Mucosa of rectum (tissue), 2 donors: ENCODE results near the gene VAV3.

Experiments used
- H3K27ac ChIP-seq, 2 donors: one replicate each; pipeline ENCODE4 v1.7.0; 2013; ENCODE audit warnings: inconsistent platforms in 2 of 2, low read depth in 2 of 2, low read length in 2 of 2
- H3K27me3 ChIP-seq, 2 donors: one replicate each; pipeline ENCODE4 v1.7.0; 2013; ENCODE audit warnings: low read length in 2 of 2; ENCODE audit not compliant: control insufficient read depth in 2 of 2, insufficient read depth in 2 of 2
- H3K36me3 ChIP-seq, 2 donors: one replicate each; pipeline ENCODE4 v1.7.0; 2013; ENCODE audit warnings: low read length in 2 of 2; ENCODE audit not compliant: control insufficient read depth in 2 of 2, insufficient read depth in 2 of 2
- H3K4me1 ChIP-seq, 2 donors: one replicate each; pipeline ENCODE4 v1.7.0; 2013; ENCODE audit warnings: low read length in 2 of 2, mild to moderate bottlenecking in 1 of 2; ENCODE audit not compliant: control insufficient read depth in 2 of 2, insufficient read depth in 2 of 2
- H3K4me3 ChIP-seq, 2 donors: one replicate each; pipeline ENCODE4 v1.7.0; 2013; ENCODE audit warnings: low read length in 2 of 2
- H3K9ac ChIP-seq, 2 donors: one replicate each; pipeline ENCODE4 v1.7.0; 2013; ENCODE audit warnings: low read length in 2 of 2, low read depth in 1 of 2, mild to moderate bottlenecking in 1 of 2
- H3K9me3 ChIP-seq, 2 donors: one replicate each; pipeline ENCODE4 v1.7.0; 2013; ENCODE audit warnings: low read length in 2 of 2; ENCODE audit not compliant: control insufficient read depth in 2 of 2
- donor health status: healthy.
- donor health status: Normal muscosa, but diverticular disease.

The VAV3 gene

GRCh38 chr1:107673006-107673405 is 292.0 kb downstream of the VAV3 start:
- Histone ChIP-seq H3K27ac (no peak overlapping the region), H3K4me1 (peaks cover 9 to 38% of the 10 kb centered on the region in 2 donors), H3K4me3 (no peak overlapping the region), H3K9ac (no peak overlapping the region), H3K36me3 (peaks cover 4 to 8% of the 10 kb centered on the region in 2 donors), H3K27me3 (no peaks in the 10 kb centered on the region), H3K9me3 (peaks cover 0 to 2% of the 10 kb centered on the region in 2 donors)

- Histone ChIP-seq H3K9ac (peak overlapping the region in 1 of 2 donors; percentile 42), H3K4me1 (peaks cover 28 to 54% of the 10 kb centered on the region in 2 donors), H3K27me3 (no peaks in the 10 kb centered on the region), H3K4me3 (no peak overlapping the region), H3K27ac (peak overlapping the region; percentile 10 to 61), H3K36me3 (peaks cover 5 to 8% of the 10 kb centered on the region in 2 donors), H3K9me3 (peaks cover 0 to 2% of the 10 kb centered on the region in 2 donors)
Observed at GRCh38 chr1:107670397-107671040, 294.5 kb downstream of the VAV3 start.

- H3K4me1 ChIP-seq = peaks cover 30 to 60% of the 10 kb centered on the region in 2 donors
- no peaks in the 10 kb centered on the region for H3K27me3 ChIP-seq
- peaks cover 0 to 2% of the 10 kb centered on the region in 2 donors for H3K9me3 ChIP-seq
- H3K27ac ChIP-seq = peak overlapping the region in 1 of 2 donors; percentile 61
- peaks cover 6 to 8% of the 10 kb centered on the region in 2 donors for H3K36me3 ChIP-seq
- H3K4me3 ChIP-seq = no peak overlapping the region
- H3K9ac ChIP-seq = no peak overlapping the region
Observed at GRCh38 chr1:107669996-107670395, 295.0 kb downstream of the VAV3 start.

GRCh38 chr1:107668762-107669161 is 296.2 kb downstream of the VAV3 start:
- Histone ChIP-seq H3K9me3 (no peaks in the 10 kb centered on the region), H3K36me3 (peaks cover 0 to 2% of the 10 kb centered on the region in 2 donors), H3K4me3 (peak overlapping the region in 1 of 2 donors; percentile 29), H3K4me1 (peaks cover 30 to 65% of the 10 kb centered on the region in 2 donors), H3K27me3 (no peaks in the 10 kb centered on the region), H3K9ac (peak overlapping the region in 1 of 2 donors; percentile 49), H3K27ac (peak overlapping the region; percentile 26 to 61)

GRCh38 chr1:107666493-107666892 is 298.5 kb downstream of the VAV3 start:
- peaks cover 27 to 61% of the 10 kb centered on the region in 2 donors for H3K4me1 ChIP-seq
- peak overlapping the region; percentile 3 to 33 for H3K4me3 ChIP-seq
- H3K36me3 ChIP-seq = peaks cover 2 to 5% of the 10 kb centered on the region in 2 donors
- no peaks in the 10 kb centered on the region for H3K9me3 ChIP-seq
- H3K27me3 ChIP-seq = no peaks in the 10 kb centered on the region
- H3K27ac ChIP-seq = peak overlapping the region; percentile 49 to 59
- H3K9ac ChIP-seq = peak overlapping the region in 1 of 2 donors; percentile 10

GRCh38 chr1:107664982-107665925 is 299.7 kb downstream of the VAV3 start:
- peaks cover 21 to 50% of the 10 kb centered on the region in 2 donors for H3K4me1 ChIP-seq
- no peak overlapping the region for H3K4me3 ChIP-seq
- no peak overlapping the region for H3K9ac ChIP-seq
- H3K36me3 ChIP-seq = peaks cover 4 to 5% of the 10 kb centered on the region in 2 donors
- H3K27me3 ChIP-seq = no peaks in the 10 kb centered on the region
- H3K9me3 ChIP-seq = no peaks in the 10 kb centered on the region
- peak overlapping the region; percentile 12 to 59 for H3K27ac ChIP-seq

- H3K4me3 ChIP-seq = no peak overlapping the region
- H3K27ac ChIP-seq = no peak overlapping the region
- no peak overlapping the region for H3K9ac ChIP-seq
- H3K27me3 ChIP-seq = no peaks in the 10 kb centered on the region
- H3K36me3 ChIP-seq = peaks cover 4 to 5% of the 10 kb centered on the region in 2 donors
- H3K9me3 ChIP-seq = no peaks in the 10 kb centered on the region
- H3K4me1 ChIP-seq = peaks cover 21 to 30% of the 10 kb centered on the region in 2 donors
Observed at GRCh38 chr1:107662971-107663370, 302.0 kb downstream of the VAV3 start.

- Histone ChIP-seq H3K4me1 (peaks cover 9 to 16% of the 10 kb centered on the region in 2 donors), H3K9ac (no peak overlapping the region), H3K36me3 (peaks cover 4 to 5% of the 10 kb centered on the region in 2 donors), H3K4me3 (no peak overlapping the region), H3K27ac (no peak overlapping the region), H3K27me3 (no peaks in the 10 kb centered on the region), H3K9me3 (no peaks in the 10 kb centered on the region)
Observed at GRCh38 chr1:107661158-107661557, 303.8 kb downstream of the VAV3 start.

- no peaks in the 10 kb centered on the region for H3K9me3 ChIP-seq
- H3K9ac ChIP-seq = no peak overlapping the region
- H3K4me3 ChIP-seq = no peak overlapping the region
- H3K27ac ChIP-seq = no peak overlapping the region
- H3K36me3 ChIP-seq = peaks cover 2 to 5% of the 10 kb centered on the region in 2 donors
- H3K27me3 ChIP-seq = no peaks in the 10 kb centered on the region
- peaks cover 3 to 4% of the 10 kb centered on the region in 2 donors for H3K4me1 ChIP-seq
Observed at GRCh38 chr1:107659961-107660360, 305.0 kb downstream of the VAV3 start.

- H3K9ac ChIP-seq = no peak overlapping the region
- H3K9me3 ChIP-seq = no peaks in the 10 kb centered on the region
- no peaks in the 10 kb centered on the region for H3K27me3 ChIP-seq
- H3K4me3 ChIP-seq = no peak overlapping the region
- no peak overlapping the region for H3K27ac ChIP-seq
- H3K36me3 ChIP-seq = peaks cover 0 to 2% of the 10 kb centered on the region in 2 donors
- peaks cover 0 to 3% of the 10 kb centered on the region in 2 donors for H3K4me1 ChIP-seq
Observed at GRCh38 chr1:107657356-107657755, 307.6 kb downstream of the VAV3 start.
